ENCODE measurements around the gene INPP5J. TPM values are rescaled to one million over a fixed set of nuclear protein-coding genes. Genes with fewer than 3 reads are reported as not detected.

INPP5J gene
- total RNA-seq, 4 donors from 2014 or later: 0.22 to 2.4 (median 0.84) TPM

GRCh38 chr22:31099841-31100761 lies 22.7 kb upstream of the INPP5J start:
- Histone ChIP-seq H3K27me3 (no peaks in the 10 kb centered on the region), H3K27ac (peak overlapping the region in 3 of 4 donors; percentile 78 to 95 (median 94)), H3K4me1 (peaks cover 12 to 88% (median 25%) of the 10 kb centered on the region in 3 donors), H3K4me3 (no peak overlapping the region), H3K36me3 (peaks cover 26 to 78% (median 29%) of the 10 kb centered on the region in 3 donors), H3K9me3 (no peaks in the 10 kb centered on the region)
- no peak for DNase-seq
- 84 to 88% methylated on average over 21 to 32 of the region's 34 CpGs for WGBS, 2 donors
- TF ChIP-seq POLR2A (IDR thresholded peaks at IDR 0.05) (no peak), CTCF (IDR thresholded peaks at IDR 0.05) (no peak)
- intact Hi-C loops (cut with DNase I): no loop called here

- WGBS, 2 donors: 83 to 86% methylated on average over 2 of the region's 18 CpGs
- peaks cover 12 to 90% (median 28%) of the 10 kb centered on the region in 3 donors for H3K4me1 ChIP-seq
These were observed 21.8 kb upstream of the INPP5J start for GRCh38 chr22:31100762-31101525.

GRCh38 chr22:31102441-31103081 lies 20.2 kb upstream of the INPP5J start:
- 60% methylated on average over 1 to 6 of the region's 8 CpGs for WGBS, 2 donors

More at GRCh38 chr22:31100762-31101525, 21.8 kb upstream of the INPP5J start:
- H3K9me3 ChIP-seq: no peaks in the 10 kb centered on the region
- peaks cover 18 to 73% (median 27%) of the 10 kb centered on the region in 3 donors for H3K36me3 ChIP-seq
- no peak for DNase-seq
- no peak for TF ChIP-seq CTCF (IDR thresholded peaks at IDR 0.05)
- intact Hi-C loops (cut with DNase I): no loop called here
- H3K4me3 ChIP-seq: no peak overlapping the region
- H3K27me3 ChIP-seq: no peaks in the 10 kb centered on the region
- H3K27ac ChIP-seq: peak overlapping the region; percentile 2 to 95 (median 86)

GRCh38 chr22:31103111-31103510 lies 19.7 kb upstream of the INPP5J start:
- Histone ChIP-seq H3K36me3 (peaks cover 8 to 51% (median 13%) of the 10 kb centered on the region in 3 donors), H3K4me3 (no peak overlapping the region), H3K4me1 (peaks cover 17 to 97% (median 31%) of the 10 kb centered on the region in 3 donors), H3K27ac (peak overlapping the region; percentile 58 to 95 (median 90)), H3K27me3 (no peaks in the 10 kb centered on the region), H3K9me3 (no peaks in the 10 kb centered on the region)
- TF ChIP-seq POLR2A (IDR thresholded peaks at IDR 0.05) (no peak), CTCF (IDR thresholded peaks at IDR 0.05) (no peak)
- WGBS, 2 donors: 55 to 71% methylated on average over 1 to 2 of the region's 2 CpGs
- intact Hi-C loops (cut with DNase I): no loop called here
- DNase-seq: no peak

More at GRCh38 chr22:31102441-31103081, 20.2 kb upstream of the INPP5J start:
- Histone ChIP-seq H3K27ac (peak overlapping the region; percentile 58 to 95 (median 90)), H3K4me3 (no peak overlapping the region), H3K4me1 (peaks cover 12 to 96% (median 28%) of the 10 kb centered on the region in 3 donors), H3K36me3 (peaks cover 8 to 56% (median 13%) of the 10 kb centered on the region in 3 donors), H3K9me3 (no peaks in the 10 kb centered on the region), H3K27me3 (no peaks in the 10 kb centered on the region)
- no peak for DNase-seq
- intact Hi-C loops (cut with DNase I): no loop called here
- TF ChIP-seq POLR2A (IDR thresholded peaks at IDR 0.05) (no peak), CTCF (IDR thresholded peaks at IDR 0.05) (no peak)

Data from esophagus squamous epithelium (tissue), 5 donors.